ENCODE results near the gene PDCD11. TPM values are rescaled to one million over a fixed set of nuclear protein-coding genes. Genes with fewer than 3 reads are reported as not detected.

Gene PDCD11
- 37.8 to 40.9 TPM (median 40.0 TPM) in 5 replicates for total RNA-seq (2022; extraction: Qiagen RNA extraction; ENCODE audit: low read depth)

GRCh38 chr10:103396067-103396788, at the start of gene PDCD11, which contains the start of gene ATP5MK:
Gene PDCD11, plus strand, starts transcription at chr10:103396626. Its CDS starts 1,801 bp downstream, at chr10:103398427.
Gene ATP5MK, minus strand, starts transcription at chr10:103396475. Its CDS starts 4,018 bp downstream, at chr10:103392457.

GRCh38 chr10:103350517-103351260, 45.7 kb upstream of the PDCD11 start, which contains the start of gene PCGF6:
Gene PCGF6, minus strand, starts transcription at chr10:103351140. Its CDS starts 74 bp downstream, at chr10:103351066.

GRCh38 chr10:103367782-103368518, 28.5 kb upstream of the PDCD11 start, which contains the start of gene TAF5:
Gene TAF5, plus strand, starts transcription at chr10:103367976. Its CDS starts 14 bp downstream, at chr10:103367990.

GRCh38 chr10:103451831-103452505, 55.5 kb downstream of the PDCD11 start, which contains the start of gene CALHM2:
Gene CALHM2, minus strand, starts transcription at chr10:103452370. Its CDS starts 2,429 bp downstream, at chr10:103449941.

GRCh38 chr10:103458720-103459119, 62.3 kb downstream of the PDCD11 start, which contains the start of gene CALHM1:
Gene CALHM1, minus strand, starts transcription at chr10:103458900. Its CDS starts 149 bp downstream, at chr10:103458751.

GRCh38 chr10:103479135-103479534, 82.7 kb downstream of the PDCD11 start, which contains the start of gene CALHM3:
Gene CALHM3, minus strand, starts transcription at chr10:103479240. Its CDS starts 208 bp downstream, at chr10:103479032.

GRCh38 chr10:103493362-103493915, 97.0 kb downstream of the PDCD11 start, which contains the start of gene NEURL1:
Gene NEURL1, plus strand, starts transcription at chr10:103493705. Its CDS starts 683 bp downstream, at chr10:103494388.

Other genes starting within 250 kb of the PDCD11 start
- gene NT5C2, start 203.4 kb upstream of the PDCD11 start, total RNA-seq (2022; extraction: Qiagen RNA extraction; ENCODE audit: low read depth): 71.5 to 95.9 TPM (median 83.3 TPM) in 5 replicates
- gene RPEL1, start 150.7 kb upstream of the PDCD11 start, total RNA-seq (2022; extraction: Qiagen RNA extraction; ENCODE audit: low read depth): 0.08 TPM in 1 of 5 replicates, not detected in the others
- 22.5 to 30.0 TPM (median 26.3 TPM) in 5 replicates for gene INA, start 119.5 kb upstream of the PDCD11 start, total RNA-seq (2022; extraction: Qiagen RNA extraction; ENCODE audit: low read depth)
- gene PCGF6, start 45.5 kb upstream of the PDCD11 start, total RNA-seq (2022; extraction: Qiagen RNA extraction; ENCODE audit: low read depth): 7.7 to 15.1 TPM (median 13.2 TPM) in 5 replicates
- gene TAF5, start 28.6 kb upstream of the PDCD11 start, total RNA-seq (2022; extraction: Qiagen RNA extraction; ENCODE audit: low read depth): 2.4 to 4.4 TPM (median 3.6 TPM) in 5 replicates
- 250 to 552 TPM (median 478 TPM) in 5 replicates for gene ATP5MK, start 151 bp upstream of the PDCD11 start, total RNA-seq (2022; extraction: Qiagen RNA extraction; ENCODE audit: low read depth)
- 4.3 to 6.6 TPM (median 5.1 TPM) in 5 replicates for gene CALHM2, start 55.7 kb downstream of the PDCD11 start, total RNA-seq (2022; extraction: Qiagen RNA extraction; ENCODE audit: low read depth)
- not detected in 5 replicates for gene CALHM1, start 62.3 kb downstream of the PDCD11 start, total RNA-seq (2022; extraction: Qiagen RNA extraction; ENCODE audit: low read depth)
- gene CALHM3, start 82.6 kb downstream of the PDCD11 start, total RNA-seq (2022; extraction: Qiagen RNA extraction; ENCODE audit: low read depth): 0.35 to 0.53 TPM (median 0.41 TPM) in 5 replicates
- 0.18 to 0.83 TPM (median 0.35 TPM) in 5 replicates for gene NEURL1, start 97.1 kb downstream of the PDCD11 start, total RNA-seq (2022; extraction: Qiagen RNA extraction; ENCODE audit: low read depth)